ENCODE data around the gene NGEF. TPM values are rescaled to one million over a fixed set of nuclear protein-coding genes. Genes with fewer than 3 reads are reported as not detected.

NGEF gene
- total and polyA plus RNA-seq, 4 donors, result 0.54 to 10.1 (median 2.7) TPM

GRCh38 chr2:232941912-232942594 lies 71.0 kb downstream of the NGEF start:
- DNase-seq, result no peak
- intact Hi-C loops (cut with DNase I), result no loop called here
- WGBS, 2 donors, result 76 to 86% methylated on average over 10 of the region's 10 CpGs
- Histone ChIP-seq H3K27me3 (ENCODE audit: control insufficient read depth in 1 of 2, insufficient read depth in 2 of 2, low read length in 1 of 2) (no peaks in the 10 kb centered on the region), H3K27ac (ENCODE audit: low read depth in 1 of 2, low read length in 2 of 2) (no peak overlapping the region), H3K4me3 (ENCODE audit: low read length in 2 of 2) (no peak overlapping the region), H3K4me1 (ENCODE audit: control insufficient read depth in 1 of 2, insufficient read depth in 2 of 2, low read length in 2 of 2) (no peaks in the 10 kb centered on the region), H3K9me3 (ENCODE audit: control insufficient read depth, low read length) (peaks cover 2% of the 10 kb centered on the region), H3K36me3 (ENCODE audit: control insufficient read depth in 1 of 2, insufficient read depth in 2 of 2, low read length in 1 of 2) (no peaks in the 10 kb centered on the region)
- no peak for ATAC-seq (ENCODE audit: low FRiP score)

- DNase-seq (no peak), ATAC-seq (ENCODE audit: low FRiP score) (no peak)
- Histone ChIP-seq H3K9me3 (ENCODE audit: control insufficient read depth, low read length) (peaks cover 2% of the 10 kb centered on the region), H3K27ac (ENCODE audit: low read depth in 1 of 2, low read length in 2 of 2) (no peak overlapping the region), H3K27me3 (ENCODE audit: control insufficient read depth in 1 of 2, insufficient read depth in 2 of 2, low read length in 1 of 2) (no peaks in the 10 kb centered on the region), H3K4me1 (ENCODE audit: control insufficient read depth in 1 of 2, insufficient read depth in 2 of 2, low read length in 2 of 2) (no peaks in the 10 kb centered on the region), H3K36me3 (ENCODE audit: control insufficient read depth in 1 of 2, insufficient read depth in 2 of 2, low read length in 1 of 2) (no peaks in the 10 kb centered on the region), H3K4me3 (ENCODE audit: low read length in 2 of 2) (no peak overlapping the region)
- 68 to 82% methylated on average over 8 of the region's 8 CpGs for WGBS, 2 donors
- intact Hi-C loops (cut with DNase I), result no loop called here
Measured at GRCh38 chr2:232941400-232941799, 71.7 kb downstream of the NGEF start.

GRCh38 chr2:232940724-232941123 lies 72.3 kb downstream of the NGEF start:
- H3K27me3 ChIP-seq (ENCODE audit: control insufficient read depth in 1 of 2, insufficient read depth in 2 of 2, low read length in 1 of 2), result no peaks in the 10 kb centered on the region
- ATAC-seq (ENCODE audit: low FRiP score), result no peak
- DNase-seq, result no peak
- H3K9me3 ChIP-seq (ENCODE audit: control insufficient read depth, low read length), result peaks cover 2% of the 10 kb centered on the region
- intact Hi-C loops (cut with DNase I), result no loop called here
- H3K27ac ChIP-seq (ENCODE audit: low read depth in 1 of 2, low read length in 2 of 2), result no peak overlapping the region
- no peaks in the 10 kb centered on the region for H3K4me1 ChIP-seq (ENCODE audit: control insufficient read depth in 1 of 2, insufficient read depth in 2 of 2, low read length in 2 of 2)
- 83 to 87% methylated on average over 5 of the region's 5 CpGs for WGBS, 2 donors
- H3K36me3 ChIP-seq (ENCODE audit: control insufficient read depth in 1 of 2, insufficient read depth in 2 of 2, low read length in 1 of 2), result no peaks in the 10 kb centered on the region
- no peak overlapping the region for H3K4me3 ChIP-seq (ENCODE audit: low read length in 2 of 2)

DNA sequence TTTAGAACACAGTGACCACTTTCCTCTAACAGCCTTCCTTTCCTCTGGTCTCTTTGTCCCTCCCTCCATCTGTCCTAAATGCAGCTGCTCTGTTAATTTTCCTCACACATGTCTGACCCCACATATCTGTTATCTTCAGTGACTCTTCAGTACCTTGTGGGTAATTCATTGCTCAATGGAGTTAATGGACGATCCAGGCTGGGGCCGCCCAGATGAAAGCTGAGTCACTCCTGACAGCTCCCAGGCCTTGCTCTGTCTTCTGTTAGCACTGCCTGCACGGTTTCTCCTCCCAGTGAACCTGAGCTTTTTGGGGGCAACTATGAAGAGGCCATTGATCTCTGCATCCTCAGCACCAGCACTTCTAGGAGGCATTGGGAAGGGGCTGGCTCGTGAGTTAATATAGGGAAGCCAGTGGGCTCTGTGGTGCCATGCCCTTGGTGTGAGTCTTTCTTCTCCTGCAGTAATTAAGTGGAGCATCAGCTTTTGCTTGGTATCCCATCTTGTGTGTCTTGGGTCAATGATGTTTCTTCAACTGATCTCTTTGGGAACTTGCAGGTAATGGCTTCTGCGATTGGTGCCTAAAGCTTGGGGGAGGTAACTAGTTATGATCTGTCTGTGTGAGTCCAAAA lies 75.7 kb downstream of the NGEF start:
- H3K36me3 ChIP-seq (ENCODE audit: control insufficient read depth in 1 of 2, insufficient read depth in 2 of 2, low read length in 1 of 2), result no peaks in the 10 kb centered on the region
- ATAC-seq (ENCODE audit: low FRiP score), result no peak
- intact Hi-C loops (cut with DNase I), result no loop called here
- no peaks in the 10 kb centered on the region for H3K4me1 ChIP-seq (ENCODE audit: control insufficient read depth in 1 of 2, insufficient read depth in 2 of 2, low read length in 2 of 2)
- DNase-seq, result no peak
- H3K4me3 ChIP-seq (ENCODE audit: low read length in 2 of 2), result no peak overlapping the region
- no peaks in the 10 kb centered on the region for H3K27me3 ChIP-seq (ENCODE audit: control insufficient read depth in 1 of 2, insufficient read depth in 2 of 2, low read length in 1 of 2)
- 79 to 82% methylated on average over 5 of the region's 5 CpGs for WGBS, 2 donors
- H3K9me3 ChIP-seq (ENCODE audit: control insufficient read depth, low read length), result peaks cover 2% of the 10 kb centered on the region
- H3K27ac ChIP-seq (ENCODE audit: low read depth in 1 of 2, low read length in 2 of 2), result no peak overlapping the region

- Histone ChIP-seq H3K27me3 (ENCODE audit: control insufficient read depth in 1 of 2, insufficient read depth in 2 of 2, low read length in 1 of 2) (no peaks in the 10 kb centered on the region), H3K9me3 (ENCODE audit: control insufficient read depth, low read length) (no peaks in the 10 kb centered on the region), H3K4me3 (ENCODE audit: low read length in 2 of 2) (no peak overlapping the region), H3K36me3 (ENCODE audit: control insufficient read depth in 1 of 2, insufficient read depth in 2 of 2, low read length in 1 of 2) (no peaks in the 10 kb centered on the region), H3K4me1 (ENCODE audit: control insufficient read depth in 1 of 2, insufficient read depth in 2 of 2, low read length in 2 of 2) (no peaks in the 10 kb centered on the region), H3K27ac (ENCODE audit: low read depth in 1 of 2, low read length in 2 of 2) (no peak overlapping the region)
- ATAC-seq (ENCODE audit: low FRiP score) (no peak), DNase-seq (no peak)
- intact Hi-C loops (cut with DNase I), result no loop called here
- WGBS, 2 donors, result 58 to 67% methylated on average over 4 of the region's 4 CpGs
Measured at GRCh38 chr2:232931636-232932035, 81.4 kb downstream of the NGEF start.

DNA sequence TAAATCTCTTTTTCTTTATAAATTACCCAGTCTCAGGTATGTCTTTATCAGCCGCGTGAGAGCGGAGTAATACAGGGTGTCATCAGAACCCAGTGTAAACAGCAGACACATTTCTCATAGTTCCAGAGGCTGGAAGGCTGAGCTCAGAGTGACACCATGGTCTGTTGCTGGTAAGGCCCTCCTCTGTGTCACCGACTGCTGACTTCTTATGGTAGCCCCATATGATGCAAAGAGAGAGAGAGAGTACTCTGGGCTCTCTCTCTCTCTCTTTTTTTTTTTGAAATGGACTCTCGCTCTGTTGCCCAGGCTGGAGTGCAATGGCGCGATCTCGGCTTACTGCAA lies 83.0 kb downstream of the NGEF start:
- Histone ChIP-seq H3K9me3 (ENCODE audit: control insufficient read depth, low read length) (no peaks in the 10 kb centered on the region), H3K4me1 (ENCODE audit: control insufficient read depth in 1 of 2, insufficient read depth in 2 of 2, low read length in 2 of 2) (no peaks in the 10 kb centered on the region), H3K4me3 (ENCODE audit: low read length in 2 of 2) (no peak overlapping the region), H3K27ac (ENCODE audit: low read depth in 1 of 2, low read length in 2 of 2) (no peak overlapping the region), H3K36me3 (ENCODE audit: control insufficient read depth in 1 of 2, insufficient read depth in 2 of 2, low read length in 1 of 2) (no peaks in the 10 kb centered on the region), H3K27me3 (ENCODE audit: control insufficient read depth in 1 of 2, insufficient read depth in 2 of 2, low read length in 1 of 2) (no peaks in the 10 kb centered on the region)
- ATAC-seq (ENCODE audit: low FRiP score) (no peak), DNase-seq (no peak)
- 86 to 88% methylated on average over 8 of the region's 8 CpGs for WGBS, 2 donors
- intact Hi-C loops (cut with DNase I), result no loop called here

DNA sequence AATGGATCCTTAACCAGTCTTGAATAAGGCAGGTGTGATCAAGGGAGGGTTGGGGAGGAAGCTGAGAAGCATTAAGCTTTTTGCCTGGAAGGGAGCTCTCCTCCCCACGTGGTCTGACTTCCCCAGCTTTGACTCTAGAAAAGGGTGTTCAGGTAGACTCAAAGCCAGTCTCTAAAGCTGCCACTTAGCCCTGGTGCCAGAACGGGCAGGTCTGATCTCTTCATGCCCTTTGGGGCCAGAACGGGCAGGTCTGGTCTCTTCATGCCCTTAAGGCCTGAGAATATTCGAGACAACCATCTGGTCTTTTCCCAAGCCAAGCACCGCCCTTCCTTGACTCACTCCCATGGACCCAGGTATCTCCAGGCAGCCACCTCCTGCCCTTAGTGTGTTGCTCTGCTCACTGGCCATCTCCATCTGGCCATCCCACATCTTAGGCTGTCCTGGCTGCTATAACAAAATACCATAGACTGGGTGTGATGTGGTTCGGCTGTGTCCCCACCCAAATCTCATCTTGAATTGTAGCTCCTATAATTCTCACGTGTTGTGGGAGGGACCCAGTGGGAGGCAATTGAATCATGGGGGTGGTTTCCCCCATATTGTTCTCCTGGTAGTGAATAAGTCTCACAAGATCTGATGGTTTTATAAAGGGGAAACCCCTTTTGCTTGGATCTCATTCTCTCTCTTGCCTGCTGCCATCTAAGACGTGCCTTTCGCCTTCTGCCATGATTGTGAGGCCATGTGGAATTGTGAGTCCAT lies 83.6 kb downstream of the NGEF start:
- Histone ChIP-seq H3K4me3 (ENCODE audit: low read length in 2 of 2) (no peak overlapping the region), H3K27ac (ENCODE audit: low read depth in 1 of 2, low read length in 2 of 2) (no peak overlapping the region), H3K9me3 (ENCODE audit: control insufficient read depth, low read length) (peaks cover under 1% of the 10 kb centered on the region), H3K36me3 (ENCODE audit: control insufficient read depth in 1 of 2, insufficient read depth in 2 of 2, low read length in 1 of 2) (no peaks in the 10 kb centered on the region), H3K4me1 (ENCODE audit: control insufficient read depth in 1 of 2, insufficient read depth in 2 of 2, low read length in 2 of 2) (no peaks in the 10 kb centered on the region), H3K27me3 (ENCODE audit: control insufficient read depth in 1 of 2, insufficient read depth in 2 of 2, low read length in 1 of 2) (no peaks in the 10 kb centered on the region)
- WGBS, 2 donors, result 90 to 93% methylated on average over 9 of the region's 9 CpGs
- intact Hi-C loops (cut with DNase I), result no loop called here
- DNase-seq (no peak), ATAC-seq (ENCODE audit: low FRiP score) (no peak)

DNA sequence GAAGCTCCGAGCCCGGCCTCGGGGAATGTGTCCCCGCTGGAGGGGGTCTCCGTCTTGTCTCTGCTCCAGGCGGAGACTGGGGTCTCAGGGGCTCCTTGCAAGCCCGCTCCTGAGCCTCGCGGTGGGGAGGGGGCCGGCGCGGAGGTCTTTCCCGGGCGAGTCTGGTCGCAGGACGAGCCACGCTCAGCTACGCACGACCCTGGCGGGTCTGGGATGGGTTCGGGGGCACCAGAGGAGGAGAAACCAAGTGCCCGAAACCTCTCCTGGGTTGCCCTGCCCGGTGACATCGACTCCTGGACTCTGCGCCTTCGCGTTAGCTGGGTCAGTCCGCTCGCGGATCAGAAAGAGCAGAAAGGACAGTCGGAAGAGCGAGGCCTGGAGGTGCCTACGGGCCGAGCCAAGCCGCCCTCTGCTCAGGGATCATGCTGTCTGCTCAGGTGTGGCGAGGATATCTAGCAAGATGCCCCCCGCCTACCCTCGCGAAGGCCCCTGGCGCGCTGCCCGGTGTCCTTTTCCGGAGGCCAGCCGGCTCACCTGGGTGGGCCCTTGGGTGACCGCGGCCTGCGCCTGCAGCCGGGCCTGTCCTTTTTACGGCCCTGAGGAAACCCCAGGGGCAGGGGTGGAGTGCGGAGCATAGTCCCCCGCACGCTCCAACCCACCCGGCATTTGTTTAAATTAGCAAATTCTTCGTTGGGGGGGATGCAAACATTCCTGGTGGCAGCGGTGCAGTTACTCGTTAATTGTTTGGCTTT lies 84.3 kb downstream of the NGEF start:
- no peak overlapping the region for H3K27ac ChIP-seq (ENCODE audit: low read depth in 1 of 2, low read length in 2 of 2)
- H3K27me3 ChIP-seq (ENCODE audit: control insufficient read depth in 1 of 2, insufficient read depth in 2 of 2, low read length in 1 of 2), result no peaks in the 10 kb centered on the region

More for the DNA sequence above, 84.3 kb downstream of the NGEF start:
- DNase-seq, result no peak
- 46 to 58% methylated on average over 55 to 56 of the region's 56 CpGs for WGBS, 2 donors
- H3K4me1 ChIP-seq (ENCODE audit: control insufficient read depth in 1 of 2, insufficient read depth in 2 of 2, low read length in 2 of 2), result no peaks in the 10 kb centered on the region
- peaks cover 2% of the 10 kb centered on the region for H3K9me3 ChIP-seq (ENCODE audit: control insufficient read depth, low read length)
- H3K4me3 ChIP-seq (ENCODE audit: low read length in 2 of 2), result no peak overlapping the region
- ATAC-seq (ENCODE audit: low FRiP score), result no peak
- H3K36me3 ChIP-seq (ENCODE audit: control insufficient read depth in 1 of 2, insufficient read depth in 2 of 2, low read length in 1 of 2), result no peaks in the 10 kb centered on the region
- intact Hi-C loops (cut with DNase I), result no loop called here

Data from aorta (tissue), 5 donors.